ENCODE measurements around the gene CD99.

Gene CD99

DNA sequence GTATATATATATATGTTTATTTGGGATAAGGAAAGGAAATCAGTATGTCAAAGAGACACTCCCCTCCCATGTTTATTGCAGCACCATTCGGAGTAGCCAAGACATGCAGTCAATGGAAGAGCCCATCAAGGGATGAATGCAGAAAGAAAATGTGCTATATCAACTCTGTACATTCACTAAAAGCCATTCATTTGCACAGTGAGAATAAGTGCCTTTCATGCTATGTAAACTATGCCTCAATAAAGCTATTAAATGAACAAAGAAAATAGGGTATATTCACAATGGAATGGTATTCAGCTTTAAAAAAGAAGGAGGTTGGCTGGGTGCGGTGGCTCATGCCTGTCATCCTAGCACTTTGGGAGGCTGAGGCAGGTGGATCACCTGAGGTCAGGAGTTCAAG is 20.3 kb downstream of the CD99 start:
- no peaks in the 10 kb centered on the region for H3K27me3 ChIP-seq (ENCODE audit: insufficient read depth, low read length, poor library complexity)
- H3K27ac ChIP-seq (ENCODE audit: low read length): peak overlapping the region; percentile 93
- peaks cover 26% of the 10 kb centered on the region for H4K20me1 ChIP-seq (ENCODE audit: insufficient read depth, low read length)
- no peak overlapping the region for H2AFZ ChIP-seq (ENCODE audit: low read depth, low read length)
- peaks cover 100% of the 10 kb centered on the region for H3K4me1 ChIP-seq (ENCODE audit: insufficient read depth, low read length)
- H3K9ac ChIP-seq (ENCODE audit: low read depth, low read length): no peak overlapping the region
- TF ChIP-seq EZH2 (IDR thresholded peaks at IDR 0.05; ENCODE audit: borderline replicate concordance, low read depth, low read length, severe bottlenecking): no peak
- TF ChIP-seq, protein P1, sequence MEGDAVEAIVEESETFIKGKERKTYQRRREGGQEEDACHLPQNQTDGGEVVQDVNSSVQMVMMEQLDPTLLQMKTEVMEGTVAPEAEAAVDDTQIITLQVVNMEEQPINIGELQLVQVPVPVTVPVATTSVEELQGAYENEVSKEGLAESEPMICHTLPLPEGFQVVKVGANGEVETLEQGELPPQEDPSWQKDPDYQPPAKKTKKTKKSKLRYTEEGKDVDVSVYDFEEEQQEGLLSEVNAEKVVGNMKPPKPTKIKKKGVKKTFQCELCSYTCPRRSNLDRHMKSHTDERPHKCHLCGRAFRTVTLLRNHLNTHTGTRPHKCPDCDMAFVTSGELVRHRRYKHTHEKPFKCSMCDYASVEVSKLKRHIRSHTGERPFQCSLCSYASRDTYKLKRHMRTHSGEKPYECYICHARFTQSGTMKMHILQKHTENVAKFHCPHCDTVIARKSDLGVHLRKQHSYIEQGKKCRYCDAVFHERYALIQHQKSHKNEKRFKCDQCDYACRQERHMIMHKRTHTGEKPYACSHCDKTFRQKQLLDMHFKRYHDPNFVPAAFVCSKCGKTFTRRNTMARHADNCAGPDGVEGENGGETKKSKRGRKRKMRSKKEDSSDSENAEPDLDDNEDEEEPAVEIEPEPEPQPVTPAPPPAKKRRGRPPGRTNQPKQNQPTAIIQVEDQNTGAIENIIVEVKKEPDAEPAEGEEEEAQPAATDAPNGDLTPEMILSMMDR (IDR thresholded peaks at IDR 0.05; ENCODE audit: borderline replicate concordance, extremely low read depth, low read length, poor library complexity, severe bottlenecking): no peak
- no peak for DNase-seq
- no peak for ATAC-seq (ENCODE audit: insufficient read depth, low read depth)
- H3K4me2 ChIP-seq (ENCODE audit: insufficient read depth, low read length): peak overlapping the region; percentile 58
- peaks cover 71% of the 10 kb centered on the region for H3K36me3 ChIP-seq (ENCODE audit: insufficient read depth, low read length)
- peaks cover 100% of the 10 kb centered on the region for H3K79me2 ChIP-seq (ENCODE audit: insufficient read depth, low read length)
- H3K9me3 ChIP-seq (ENCODE audit: insufficient read depth, low read length, severe bottlenecking): no peaks in the 10 kb centered on the region
- no peak overlapping the region for H3K4me3 ChIP-seq (ENCODE audit: low read depth in 1 of 2, low read length in 2 of 2)

DNA sequence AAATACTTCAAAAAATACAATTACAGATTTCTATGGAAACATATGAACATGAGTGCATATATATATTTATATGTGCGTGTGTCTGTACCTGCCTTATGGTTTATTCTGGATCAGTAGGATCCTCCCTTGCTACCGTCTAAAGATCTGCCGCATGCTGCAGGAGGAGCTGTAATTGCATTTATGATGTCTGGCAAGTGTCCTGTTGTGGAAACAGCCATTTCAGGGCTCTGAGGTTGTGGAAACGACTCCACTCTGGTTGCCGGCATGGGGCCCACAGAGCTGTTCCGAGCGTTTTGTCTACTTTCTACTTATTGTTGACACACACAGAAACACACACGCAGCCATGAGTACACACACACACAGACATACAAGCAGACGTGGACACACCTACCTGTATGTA is 21.3 kb downstream of the CD99 start:
- Histone ChIP-seq H3K4me3 (ENCODE audit: low read depth in 1 of 2, low read length in 2 of 2) (peak overlapping the region in 1 of 2 experiments; percentile 40; a peak in 2 of 4 replicates), H2AFZ (ENCODE audit: low read depth, low read length) (no peak overlapping the region), H3K27ac (ENCODE audit: low read length) (peak overlapping the region; percentile 93), H3K9me3 (ENCODE audit: insufficient read depth, low read length, severe bottlenecking) (no peaks in the 10 kb centered on the region), H3K36me3 (ENCODE audit: insufficient read depth, low read length) (peaks cover 75% of the 10 kb centered on the region), H3K4me1 (ENCODE audit: insufficient read depth, low read length) (peaks cover 100% of the 10 kb centered on the region), H4K20me1 (ENCODE audit: insufficient read depth, low read length) (peaks cover 25% of the 10 kb centered on the region), H3K27me3 (ENCODE audit: insufficient read depth, low read length, poor library complexity) (no peaks in the 10 kb centered on the region), H3K4me2 (ENCODE audit: insufficient read depth, low read length) (peak overlapping the region; percentile 58), H3K9ac (ENCODE audit: low read depth, low read length) (peak overlapping the region; percentile 56), H3K79me2 (ENCODE audit: insufficient read depth, low read length) (peaks cover 94% of the 10 kb centered on the region)
- ATAC-seq (ENCODE audit: insufficient read depth, low read depth) (no peak), DNase-seq (peak; percentile 54)
- TF ChIP-seq, protein P1 (IDR thresholded peaks at IDR 0.05; ENCODE audit: borderline replicate concordance, extremely low read depth, low read length, poor library complexity, severe bottlenecking): peak; percentile 33
- TF ChIP-seq EZH2 (IDR thresholded peaks at IDR 0.05; ENCODE audit: borderline replicate concordance, low read depth, low read length, severe bottlenecking): no peak

DNA sequence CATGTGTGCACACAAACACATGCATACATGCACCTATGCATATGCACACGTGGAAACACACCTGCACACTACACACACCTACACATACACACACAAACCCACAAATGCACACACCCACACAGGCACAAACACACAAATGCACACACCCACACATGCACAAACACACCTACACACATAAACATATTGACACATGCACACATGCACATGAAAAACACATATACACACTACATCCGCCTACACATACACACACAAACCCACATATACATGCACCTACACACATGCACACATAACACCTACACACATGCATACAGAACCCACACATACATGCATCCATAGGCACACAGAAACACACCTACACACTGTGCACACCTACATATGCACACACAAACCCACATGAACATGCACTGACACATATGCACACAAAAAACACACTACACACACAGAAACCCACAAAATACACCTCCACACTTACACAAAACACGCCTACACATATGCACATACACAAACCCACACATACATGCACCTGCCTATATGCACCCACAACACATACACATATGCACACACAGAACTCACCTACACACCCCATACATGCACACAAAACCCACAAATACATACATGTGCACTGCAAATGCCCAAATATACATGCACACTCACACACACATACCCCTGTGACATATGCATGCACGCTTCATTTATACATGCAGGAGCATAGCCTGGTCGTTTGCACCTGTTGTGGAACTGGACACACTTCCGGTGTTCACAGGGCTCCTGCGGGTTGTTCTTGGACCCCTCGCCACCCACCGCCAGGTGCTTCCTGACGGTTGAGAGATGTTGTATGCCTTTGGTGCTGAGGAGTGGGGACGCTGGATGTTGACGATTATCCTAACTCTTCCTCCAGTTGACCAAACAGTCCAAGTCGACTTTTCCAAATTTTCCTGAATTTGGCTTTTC is 22.1 kb downstream of the CD99 start:
- H2AFZ ChIP-seq (ENCODE audit: low read depth, low read length): no peak overlapping the region
- H3K4me3 ChIP-seq (ENCODE audit: low read depth in 1 of 2, low read length in 2 of 2): peak overlapping the region in 1 of 2 experiments; percentile 40; a peak in 2 of 4 replicates
- H3K4me2 ChIP-seq (ENCODE audit: insufficient read depth, low read length): peak overlapping the region; percentile 58
- H3K4me1 ChIP-seq (ENCODE audit: insufficient read depth, low read length): peaks cover 100% of the 10 kb centered on the region
- H3K79me2 ChIP-seq (ENCODE audit: insufficient read depth, low read length): peaks cover 93% of the 10 kb centered on the region
- H3K9me3 ChIP-seq (ENCODE audit: insufficient read depth, low read length, severe bottlenecking): no peaks in the 10 kb centered on the region
- no peak for TF ChIP-seq EZH2 (IDR thresholded peaks at IDR 0.05; ENCODE audit: borderline replicate concordance, low read depth, low read length, severe bottlenecking)
- TF ChIP-seq, protein P1 (IDR thresholded peaks at IDR 0.05; ENCODE audit: borderline replicate concordance, extremely low read depth, low read length, poor library complexity, severe bottlenecking): no peak
- peak; percentile 50 for ATAC-seq (ENCODE audit: insufficient read depth, low read depth)
- peaks cover 19% of the 10 kb centered on the region for H4K20me1 ChIP-seq (ENCODE audit: insufficient read depth, low read length)
- H3K27ac ChIP-seq (ENCODE audit: low read length): peak overlapping the region; percentile 93
- DNase-seq: peak; percentile 89
- peaks cover 76% of the 10 kb centered on the region for H3K36me3 ChIP-seq (ENCODE audit: insufficient read depth, low read length)
- no peaks in the 10 kb centered on the region for H3K27me3 ChIP-seq (ENCODE audit: insufficient read depth, low read length, poor library complexity)
- H3K9ac ChIP-seq (ENCODE audit: low read depth, low read length): peak overlapping the region; percentile 56
